ENCODE measurements around the gene PDLIM7. TPM values are rescaled to one million over a fixed set of nuclear protein-coding genes. Genes with fewer than 3 reads are reported as not detected.
"Not testable (repeated sequence)": the region's sequence is repeated elsewhere in the genome, so short reads cannot be mapped to it uniquely, and the experiment has no call there.

The PDLIM7 gene
- total RNA-seq, 1 experiment from 2014 or later, result 127 TPM

GRCh38 chr5:177491429-177491945 lies 5.9 kb downstream of the PDLIM7 start:
- DNase-seq (ENCODE audit: low spot score), result no peak

DNA sequence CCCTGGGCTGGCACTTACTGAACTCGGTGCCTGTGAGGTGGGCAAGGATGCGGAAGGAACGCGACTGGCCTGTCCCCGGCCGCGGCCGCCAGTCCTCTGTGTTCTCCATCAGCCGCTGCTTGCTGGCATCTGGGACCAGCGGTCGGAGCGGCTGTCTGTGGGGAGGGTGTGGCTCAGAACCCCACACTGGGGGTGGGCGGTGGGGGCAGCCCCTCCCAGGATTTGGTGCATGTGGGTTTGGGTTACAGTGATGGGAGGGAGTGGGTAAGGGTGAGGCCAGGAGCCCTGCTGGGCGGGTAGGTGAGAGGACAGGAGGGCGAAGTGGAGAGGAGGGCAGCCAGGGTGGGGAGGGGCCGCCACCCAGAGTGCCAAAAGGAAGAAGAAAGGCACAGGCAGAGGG lies 6.4 kb downstream of the PDLIM7 start:
- no peak for DNase-seq (ENCODE audit: low spot score)

DNA sequence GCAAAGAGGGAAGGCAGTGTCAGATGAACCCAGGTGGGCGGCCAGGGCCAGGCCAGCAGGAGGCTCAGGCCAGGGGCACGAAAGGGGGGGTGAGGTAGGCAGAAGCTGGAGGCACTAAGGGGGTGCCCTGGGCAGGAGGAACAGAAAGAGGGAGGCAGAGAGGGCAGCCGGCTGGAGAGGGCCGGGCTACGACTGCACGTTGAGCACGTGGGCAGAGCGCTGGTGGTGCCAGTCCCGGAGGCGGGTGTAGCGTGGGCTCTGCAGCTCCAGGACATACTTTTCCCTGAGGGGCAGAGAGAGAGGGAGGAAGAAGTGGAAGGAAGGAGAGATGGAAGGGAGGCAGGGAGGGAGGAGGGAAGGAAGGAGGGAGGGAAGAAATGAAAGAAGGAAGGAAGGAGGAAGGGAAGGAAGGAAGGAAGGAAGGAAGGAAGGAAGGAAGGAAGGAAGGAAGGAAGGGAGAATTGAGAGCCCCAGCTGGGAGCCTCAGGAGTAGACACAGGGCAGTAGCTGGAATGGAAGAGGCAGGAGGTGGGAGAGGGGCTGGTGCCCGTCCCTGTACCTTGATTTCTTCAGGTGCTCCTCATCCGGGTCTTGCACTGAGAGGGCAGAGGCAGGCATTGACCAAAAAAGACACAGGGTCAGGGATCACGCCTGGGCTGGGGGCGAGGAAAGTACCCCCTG lies 7.0 kb downstream of the PDLIM7 start:
- no peak for DNase-seq (ENCODE audit: low spot score)

GRCh38 chr5:177489119-177489716 lies 8.2 kb downstream of the PDLIM7 start:
- DNase-seq (ENCODE audit: low spot score), result no peak

DNA sequence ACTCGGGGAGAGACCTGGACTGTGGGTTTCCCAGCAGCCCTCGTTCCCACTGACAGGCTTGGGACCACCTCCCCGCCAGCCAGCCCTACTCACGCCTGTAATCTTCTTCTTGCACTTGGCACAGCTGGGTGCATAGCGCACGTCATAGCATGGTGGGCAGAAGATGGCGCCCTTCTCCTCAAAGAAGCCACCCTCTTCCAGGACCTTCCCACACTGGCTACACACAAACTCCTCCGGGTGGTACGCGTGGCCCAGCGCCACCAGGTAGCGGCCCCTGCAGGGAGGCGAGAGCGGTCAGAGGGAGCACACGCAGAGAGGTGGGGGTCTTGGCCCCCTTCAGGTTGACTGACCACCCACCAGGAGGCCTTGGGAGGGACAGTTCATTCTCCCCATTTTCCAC lies 9.4 kb downstream of the PDLIM7 start:
- DNase-seq (ENCODE audit: low spot score), result no peak

DNA sequence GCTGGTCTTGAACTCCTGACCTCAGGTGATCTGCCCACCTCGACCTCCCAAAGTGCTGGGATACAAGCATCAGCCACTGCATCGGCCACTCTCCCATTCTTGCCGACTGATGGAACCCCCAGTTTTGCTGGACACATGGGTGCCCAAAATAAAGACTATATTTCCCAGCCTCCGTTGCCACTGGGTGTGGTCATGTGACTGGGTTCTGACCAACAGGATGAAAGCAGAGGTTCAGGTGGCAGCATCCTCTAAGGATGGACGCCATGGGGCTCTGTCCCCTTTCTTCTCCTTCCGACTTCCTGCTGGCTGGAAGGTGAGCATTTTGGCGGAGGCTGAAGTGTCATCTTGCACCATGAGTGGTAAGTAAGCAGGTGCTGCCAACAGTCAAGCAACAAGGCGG lies 10.3 kb downstream of the PDLIM7 start:
- no peak for DNase-seq (ENCODE audit: low spot score)

GRCh38 chr5:177486256-177486655 lies 11.1 kb downstream of the PDLIM7 start:
- DNase-seq (ENCODE audit: low spot score), result no peak

- DNase-seq (ENCODE audit: low spot score), result not testable (repeated sequence)
These were observed 11.7 kb downstream of the PDLIM7 start for GRCh38 chr5:177485753-177486152.

DNA sequence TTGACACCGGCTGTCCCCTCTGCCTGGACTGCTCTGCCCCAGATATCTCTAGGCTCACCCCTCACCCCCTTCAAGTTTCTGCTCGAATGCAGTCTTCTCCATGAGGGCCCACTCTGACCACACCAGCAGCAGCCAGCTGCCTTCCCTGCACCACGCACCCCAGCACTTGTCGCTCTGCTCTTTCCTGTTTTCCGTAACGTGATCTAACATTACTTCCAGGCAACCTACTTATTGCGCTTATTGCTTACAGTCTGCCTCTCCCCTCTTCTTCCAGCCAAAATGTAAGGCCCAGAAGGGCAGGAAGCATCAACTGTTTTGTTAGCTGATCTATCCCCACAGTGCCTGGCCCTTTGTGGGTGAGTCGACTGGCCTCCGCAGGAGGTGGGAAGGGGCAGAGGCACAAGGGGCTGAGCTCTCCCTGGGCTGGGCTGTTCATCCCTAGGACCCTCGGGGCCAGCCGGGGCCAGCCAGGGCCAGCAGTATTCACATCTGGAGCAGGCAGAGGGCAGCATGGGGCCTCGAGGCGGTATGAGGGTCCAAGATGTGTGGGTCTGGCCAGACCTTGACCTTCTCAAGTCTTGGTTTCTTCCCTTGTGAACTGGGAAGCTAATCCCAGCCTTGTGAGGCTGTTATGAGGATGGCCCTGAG lies 12.4 kb downstream of the PDLIM7 start:
- no peak for DNase-seq (ENCODE audit: low spot score)

- no peak for DNase-seq (ENCODE audit: low spot score)
These were observed 13.2 kb downstream of the PDLIM7 start for GRCh38 chr5:177483994-177484901.

DNA sequence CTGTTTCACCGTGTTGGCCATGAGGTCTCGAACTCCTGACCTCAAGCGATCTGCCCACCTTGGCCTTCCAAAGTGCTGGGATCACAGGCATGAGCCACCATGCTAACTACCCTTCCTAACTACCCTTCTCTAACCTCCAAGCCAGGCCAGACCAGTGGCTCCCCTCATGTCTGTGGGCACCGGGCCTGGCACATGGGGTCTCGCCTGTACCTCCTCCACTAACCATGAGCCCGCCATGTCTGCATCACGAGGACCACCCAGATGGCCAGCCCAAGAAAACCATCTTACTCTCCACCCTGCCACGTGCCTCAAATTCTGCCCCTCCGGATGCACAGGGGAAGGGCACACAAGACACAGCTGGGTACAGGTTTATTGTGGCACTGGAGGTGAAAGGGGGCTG lies 14.4 kb downstream of the PDLIM7 start:
- no peak for DNase-seq (ENCODE audit: low spot score)

DNA sequence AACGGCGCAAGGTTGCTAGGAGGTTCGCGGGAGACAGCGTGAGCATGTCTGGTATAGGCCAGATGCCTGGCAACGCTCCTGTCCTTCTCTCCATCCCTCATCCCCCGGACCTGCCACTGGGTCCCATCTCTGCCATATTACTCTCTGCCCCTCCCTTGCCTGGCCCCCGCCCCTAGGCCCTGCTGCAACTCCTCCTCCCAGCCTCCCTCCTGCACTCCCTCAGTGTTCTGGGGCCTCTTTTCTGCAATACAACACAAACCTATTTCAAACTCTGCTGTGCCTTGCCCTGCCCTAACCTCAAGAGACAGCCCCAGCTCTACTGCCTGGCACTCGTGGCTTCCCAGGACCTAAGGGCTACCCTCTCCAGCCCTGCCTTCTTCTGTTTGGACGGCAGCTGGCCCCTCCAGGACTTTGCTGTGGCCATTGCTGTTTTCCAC lies 15.0 kb downstream of the PDLIM7 start:
- DNase-seq (ENCODE audit: low spot score), result no peak

GRCh38 chr5:177479774-177480173 lies 17.6 kb downstream of the PDLIM7 start:
- no peak for DNase-seq (ENCODE audit: low spot score)

DNA sequence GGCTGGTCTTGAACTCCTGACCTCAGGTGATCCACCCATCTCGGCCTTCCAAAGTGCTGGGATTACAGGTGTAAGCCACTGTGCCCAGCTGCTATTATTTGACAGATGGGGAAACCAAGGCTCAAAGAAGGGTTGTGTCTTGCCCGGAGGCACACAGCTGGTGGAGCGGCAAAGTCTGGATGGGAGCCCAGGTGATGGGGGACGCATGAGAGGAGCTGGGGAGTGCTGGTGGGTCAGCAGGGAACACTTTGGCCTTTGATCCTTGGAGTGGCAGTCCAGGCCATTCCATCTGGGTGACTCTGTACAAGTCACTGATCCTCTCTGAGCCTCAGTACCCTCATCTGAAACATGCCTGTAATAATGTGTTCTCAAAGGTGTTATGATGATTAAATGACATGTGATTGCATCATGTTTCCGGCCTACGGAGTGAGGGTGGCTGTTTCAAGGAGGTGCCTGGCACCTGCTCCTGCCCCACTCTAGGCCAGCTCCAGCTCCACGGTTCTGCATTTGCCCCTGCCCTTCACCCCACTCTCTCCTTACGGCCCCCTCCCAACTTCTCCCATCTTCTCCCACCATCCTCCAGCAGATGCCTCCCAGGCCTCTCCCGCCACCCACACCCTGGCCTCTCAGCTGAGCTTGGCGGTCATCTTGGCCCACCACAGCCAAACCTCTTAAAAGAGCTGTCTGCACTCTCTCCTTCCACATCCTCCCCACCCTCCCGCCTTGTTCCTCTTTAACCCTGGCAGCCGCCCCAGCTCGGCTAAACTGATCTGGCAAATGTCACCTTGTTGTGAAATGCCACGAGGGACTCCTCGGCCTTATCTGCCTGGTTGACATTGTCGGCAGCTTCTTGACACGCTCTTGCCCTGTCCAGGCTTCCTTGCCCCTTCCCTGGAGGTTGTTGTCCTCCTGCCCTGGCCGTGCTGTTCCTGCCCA lies 18.4 kb downstream of the PDLIM7 start:
- no peak for DNase-seq (ENCODE audit: low spot score)

GRCh38 chr5:177477701-177478477 lies 19.5 kb downstream of the PDLIM7 start:
- no peak for DNase-seq (ENCODE audit: low spot score)

DNA sequence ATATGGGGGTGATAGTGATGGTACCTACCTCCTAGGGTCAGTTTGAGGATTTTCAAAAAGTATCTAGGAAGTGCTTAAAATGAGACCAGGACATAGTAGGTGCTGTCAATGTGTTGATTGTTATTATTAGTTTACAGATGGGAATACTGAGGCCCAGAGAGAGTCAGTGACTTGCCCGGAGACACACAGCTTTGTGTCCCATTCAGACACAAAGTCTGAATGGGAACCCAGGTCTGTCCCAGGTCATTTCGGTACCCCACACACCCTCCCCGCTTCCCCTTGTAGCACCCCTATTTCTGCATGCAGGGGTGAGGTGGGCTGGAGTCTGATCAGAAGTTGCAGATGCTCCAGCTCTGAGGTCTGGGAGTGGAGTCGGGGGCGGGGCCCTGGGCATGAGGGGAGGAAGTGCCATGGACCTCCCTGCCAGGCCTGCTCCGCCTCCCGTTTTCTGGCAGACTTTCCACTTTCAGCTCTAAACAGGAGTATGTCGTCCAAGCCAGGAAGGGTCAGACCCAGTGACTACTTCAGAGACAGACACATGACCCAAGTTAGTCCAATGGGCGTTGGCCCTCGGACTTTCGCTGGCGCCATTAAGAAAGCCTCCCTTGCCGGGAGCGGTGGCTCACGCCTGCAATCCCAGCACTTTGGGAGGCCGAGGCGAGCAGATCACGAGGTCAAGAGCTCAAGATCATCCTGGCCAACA lies 20.7 kb downstream of the PDLIM7 start:
- DNase-seq (ENCODE audit: low spot score), result no peak

DNA sequence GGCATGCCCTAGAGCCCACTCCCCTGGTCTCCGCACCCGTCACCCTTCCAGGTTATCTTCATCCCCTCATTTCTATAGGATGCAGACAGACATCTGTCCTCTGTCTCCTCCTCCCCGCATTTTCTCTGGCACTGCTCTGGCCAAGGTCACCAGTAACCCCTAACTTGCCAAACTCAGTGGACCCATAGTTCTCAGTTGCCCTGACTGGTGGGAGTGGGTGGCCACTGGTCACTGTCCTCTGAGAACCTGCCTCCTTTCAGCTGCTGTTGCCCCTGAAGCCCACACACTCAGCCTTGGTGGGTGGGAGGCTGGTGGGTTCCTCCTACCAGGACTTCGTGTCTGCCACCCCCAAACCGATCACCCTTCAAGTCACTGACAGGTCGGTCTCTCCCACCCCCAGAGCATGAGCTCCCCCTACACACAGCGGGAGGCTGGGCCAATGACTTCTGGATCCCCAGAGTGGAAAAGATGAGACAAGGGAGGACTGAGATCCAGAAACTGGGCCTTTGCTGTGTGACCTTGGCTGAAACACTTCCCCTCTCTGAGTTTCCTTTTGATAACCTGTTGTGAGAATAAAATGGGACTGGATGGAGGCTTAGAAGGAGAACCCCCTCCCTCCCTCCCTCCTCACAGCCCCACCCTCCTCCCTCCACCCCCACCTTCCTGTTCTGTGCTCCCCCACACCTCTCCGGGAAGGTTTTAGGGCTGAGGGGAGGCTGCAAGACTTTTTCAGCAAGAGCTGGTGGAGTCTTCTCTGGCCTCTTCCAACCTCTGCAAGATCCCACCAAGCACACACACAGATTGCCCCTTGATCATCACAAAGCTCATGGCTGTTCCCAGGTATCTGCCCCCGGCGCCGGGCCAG lies 21.6 kb downstream of the PDLIM7 start:
- no peak for DNase-seq (ENCODE audit: low spot score)

DNA sequence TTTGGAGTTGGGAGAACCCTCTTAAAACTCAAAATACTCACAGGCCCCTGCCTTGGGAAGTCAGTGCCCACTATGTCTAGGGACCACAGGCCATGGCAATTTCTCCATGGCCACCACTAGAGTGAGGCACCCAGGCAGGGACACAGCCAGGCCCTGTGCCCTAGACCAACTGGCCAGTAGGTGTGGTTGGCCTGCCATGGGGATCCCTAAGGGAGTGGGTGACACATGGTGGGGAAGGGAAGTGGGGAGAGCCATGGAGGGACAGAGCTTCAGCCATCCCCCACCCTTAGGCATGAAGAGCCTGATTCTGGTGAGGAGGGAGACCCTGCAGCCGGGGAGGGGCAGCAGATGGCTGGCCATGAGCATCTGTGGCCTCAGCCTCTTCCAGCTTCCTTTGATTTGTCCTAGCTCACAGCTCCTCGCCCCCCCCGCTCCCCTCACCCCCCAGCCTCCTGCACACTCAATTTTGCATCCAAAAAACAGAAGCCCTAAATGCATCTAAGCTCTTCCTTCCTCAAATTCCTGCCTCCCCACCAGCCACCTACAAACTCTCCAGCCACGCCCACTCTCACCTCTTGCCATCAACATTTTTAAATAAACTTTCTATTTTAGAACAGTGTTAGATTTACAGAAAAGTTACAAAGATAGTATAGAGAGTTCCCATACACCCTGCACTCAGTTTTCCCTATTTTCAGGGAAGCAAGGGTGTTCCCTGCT lies 22.4 kb downstream of the PDLIM7 start:
- no peak for DNase-seq (ENCODE audit: low spot score)

Data from H4 (cell line).